A549 (cell line): ENCODE data around the gene ZSCAN12. TPM values are rescaled to one million over a fixed set of nuclear protein-coding genes. Genes with fewer than 3 reads are reported as not detected.

Experiments
- ATAC-seq, 2 experiments: fragments of 200-7000 bp in 1 of 2; fragments of >200 bp in 1 of 2; cut with Nextera tagmentation in 1 of 2; cut with Tn5 transposase in 1 of 2; 3 replicates each; pipeline versions ENCODE4 v1.8.0 to v1.9.1; 2018 to 2020; ENCODE audit warnings: mild to moderate bottlenecking in 1 of 2, moderate library complexity in 1 of 2
- CTCF ChIA-PET: fragments of 300-600 bp; sonication (Branson Sonifier 250); formaldehyde crosslinking; extraction: SDS; loops from one replicate; lab custom pipeline; 2021; ENCODE audit warnings: antibody characterized with exemption, inconsistent platforms; lab: Yijun Ruan, JAX
- POLR2A ChIA-PET: fragments of 350-600 bp; formaldehyde crosslinking; extraction: SDS; loops from one replicate; lab custom pipeline; 2021; ENCODE audit warnings: antibody characterized with exemption, inconsistent platforms; lab: Yijun Ruan, JAX
- DNase-seq, 2 experiments: peaks; one replicate each; pipeline versions ENCODE4 v3.0.0 to v3.0.0-alpha.2; 2011 to 2016; ENCODE audit warnings: low read depth in 1 of 2, low spot score in 1 of 2
- FAIRE-seq: peaks from 2 replicates; lab custom pipeline; 2011; peaks lifted over from hg19 to GRCh38; lab: Jason Lieb, UNC
- H3K27ac ChIP-seq, 2 experiments: fragments of >200 bp; sonication (Bioruptor Twin); formaldehyde crosslinking; 3 replicates each; pipeline ENCODE4 v1.5.1; 2016 to 2017
- H3K4me1 ChIP-seq: fragments of >200 bp; sonication (Bioruptor Twin); formaldehyde crosslinking; 3 replicates; pipeline ENCODE4 v1.6.1; 2016
- H3K4me2 ChIP-seq: fragments of >200 bp; sonication (Bioruptor Twin); formaldehyde crosslinking; 3 replicates; pipeline ENCODE4 v1.6.1; 2016
- H3K4me3 ChIP-seq: fragments of >200 bp; sonication (Bioruptor Twin); formaldehyde crosslinking; 3 replicates; pipeline ENCODE4 v1.5.1; 2016
- H3K9me3 ChIP-seq: fragments of >200 bp; sonication (Bioruptor Twin); formaldehyde crosslinking; 3 replicates; pipeline ENCODE4 v1.6.1; 2016
- CBX8 ChIP-seq: fragments of 200-600 bp; sonication (generic); IDR thresholded peaks from 2 replicates; pipeline ENCODE4 v1.6.1; 2016
- CEBPB ChIP-seq, 2 experiments: fragments of >200 bp in 1 of 2; sonication (Bioruptor Twin) in 1 of 2; formaldehyde crosslinking in 1 of 2; IDR thresholded peaks; 2 replicates each; pipeline ENCODE4 v1.6.1; 2012 to 2016
- EHMT2 ChIP-seq: fragments of 200-600 bp; sonication (generic); IDR thresholded peaks from 2 replicates; pipeline ENCODE4 v1.6.1; 2016; ENCODE audit warnings: antibody characterized with exemption, low read depth, mild to moderate bottlenecking, moderate library complexity
- FOSB ChIP-seq: fragments of 250-450 bp; sonication (Bioruptor Pico); IDR thresholded peaks from 2 replicates; pipeline ENCODE4 v1.5.0; 2020; ENCODE audit warnings: mild to moderate bottlenecking, moderate library complexity
- FOSL2 ChIP-seq, 2 experiments: fragments of 450-650 bp in 1 of 2; fragments of >200 bp in 1 of 2; sonication (Bioruptor Twin) in 1 of 2; formaldehyde crosslinking; IDR thresholded peaks; 2 replicates each; pipeline versions ENCODE4 v1.5.0 to v1.6.1; 2016 to 2020; ENCODE audit warnings: mild to moderate bottlenecking in 1 of 2, moderate library complexity in 1 of 2
- JUNB ChIP-seq: fragments of >200 bp; sonication (Bioruptor Twin); formaldehyde crosslinking; IDR thresholded peaks from 2 replicates; pipeline ENCODE4 v1.6.1; 2016
- MAFK ChIP-seq: fragments of 450-650 bp; IDR thresholded peaks from 2 replicates; pipeline ENCODE4 v1.6.1; 2014; ENCODE audit not compliant: partially characterized antibody
- RFX5 ChIP-seq: fragments of 450-650 bp; IDR thresholded peaks from 2 replicates; pipeline ENCODE4 v1.7.1; 2014; ENCODE audit warnings: antibody characterized with exemption, mild to moderate bottlenecking, moderate library complexity
- TP53 ChIP-seq: fragments of 250-450 bp; sonication (Bioruptor Pico); IDR thresholded peaks from 2 replicates; pipeline ENCODE4 v1.5.0; 2021; ENCODE audit warnings: mild to moderate bottlenecking, moderate library complexity
- WGBS: methylation state at CpG from one replicate; pipeline ENCODE4 v1.1.6; 2017; ENCODE audit errors: missing lambda C conversion rate; 5-methylcytosine and 5-hydroxymethylcytosine counted together
- polyA plus RNA-seq, 4 experiments: library from polyadenylated mRNA; depleted of rRNA in 3 of 4; stranded (reverse); fragments of >200 nt; fragmentation: RNase III in 1 of 4; extraction: RNeasy Plus Mini Kit Qiagen cat#74134 plus additional on column Dnase treatment in 1 of 4; gene quantifications; 2 replicates in 3 of 4; 3 replicates in 1 of 4; pipeline ENCODE4 v1.2.3, GENCODE V29; 2011 to 2017
- small RNA-seq, 6 experiments: library from RNA; depleted of rRNA; stranded (forward); fragments of <200 nt; gene quantifications; one replicate each; pipeline ENCODE3, GENCODE V24; 2012
- TF ChIP-seq, protein P1 (sequence below): fragments of >200 bp; sonication (Bioruptor Twin); formaldehyde crosslinking; IDR thresholded peaks from 3 replicates; pipeline ENCODE4 v1.6.1; 2016
- TF ChIP-seq, protein P2 (sequence below): fragments of 200-600 bp; sonication (generic); IDR thresholded peaks from 2 replicates; pipeline ENCODE4 v1.6.1; 2016; ENCODE audit warnings: antibody characterized with exemption, mild to moderate bottlenecking, moderate library complexity
- TF ChIP-seq, protein P3 (sequence below): IDR thresholded peaks from 2 replicates; pipeline ENCODE4 v1.6.1; 2012
- TF ChIP-seq, protein P4 (sequence below): fragments of 450-650 bp; IDR thresholded peaks from 2 replicates; pipeline ENCODE4 v1.6.1; 2014; ENCODE audit warnings: antibody characterized with exemption

The ZSCAN12 gene
- polyA plus RNA-seq, 2 of the 4 experiments (the other 2 are of a cell fraction) = 1.9 to 3.3 TPM

DNA sequence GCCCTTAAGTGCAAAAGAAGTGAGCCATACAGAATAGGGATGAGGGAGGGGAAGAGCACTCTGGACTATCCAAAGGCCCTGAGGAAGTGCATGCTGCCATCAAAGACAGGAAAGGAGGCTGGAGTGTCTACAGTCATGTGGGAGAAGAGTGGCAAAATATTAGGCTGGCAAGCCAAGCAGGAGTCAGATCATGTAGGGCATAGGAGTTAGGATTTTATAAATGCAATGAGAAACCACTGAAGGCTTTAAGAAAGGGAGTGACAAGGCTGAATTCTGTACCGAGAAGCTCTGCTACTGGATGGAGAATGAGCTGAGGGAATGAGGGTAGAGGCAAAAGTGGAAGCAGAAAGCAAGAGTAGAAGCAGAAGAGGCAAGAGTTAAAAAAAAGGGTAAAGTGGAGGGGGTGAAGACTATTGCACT lies 65.9 kb downstream of the ZSCAN12 start (continued):
- TF ChIP-seq, protein P1, sequence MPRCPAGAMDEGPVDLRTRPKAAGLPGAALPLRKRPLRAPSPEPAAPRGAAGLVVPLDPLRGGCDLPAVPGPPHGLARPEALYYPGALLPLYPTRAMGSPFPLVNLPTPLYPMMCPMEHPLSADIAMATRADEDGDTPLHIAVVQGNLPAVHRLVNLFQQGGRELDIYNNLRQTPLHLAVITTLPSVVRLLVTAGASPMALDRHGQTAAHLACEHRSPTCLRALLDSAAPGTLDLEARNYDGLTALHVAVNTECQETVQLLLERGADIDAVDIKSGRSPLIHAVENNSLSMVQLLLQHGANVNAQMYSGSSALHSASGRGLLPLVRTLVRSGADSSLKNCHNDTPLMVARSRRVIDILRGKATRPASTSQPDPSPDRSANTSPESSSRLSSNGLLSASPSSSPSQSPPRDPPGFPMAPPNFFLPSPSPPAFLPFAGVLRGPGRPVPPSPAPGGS = no peak

DNA sequence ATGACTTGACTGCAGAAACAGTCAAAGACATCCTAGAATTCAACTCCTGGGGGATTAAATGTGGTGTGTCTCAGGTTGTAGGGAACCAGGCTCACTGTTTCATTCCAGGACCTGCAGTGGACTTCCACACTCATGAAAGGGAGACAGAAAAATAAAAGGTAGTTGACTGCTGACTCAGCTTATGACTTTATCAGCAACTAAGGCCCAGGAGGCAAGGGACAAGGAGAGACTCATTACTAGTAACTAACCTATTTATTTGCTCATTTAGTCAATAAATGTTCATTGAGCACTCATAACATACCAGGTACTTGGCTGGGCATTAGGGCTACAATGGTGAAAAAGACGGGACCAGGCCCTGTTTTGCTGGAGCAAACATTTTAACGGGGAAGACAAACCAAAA lies 66.5 kb downstream of the ZSCAN12 start:
- no peak overlapping the region for H3K4me3 ChIP-seq
- no peak for DNase-seq
- ChIA-PET POLR2A (no interaction called here), CTCF (interaction anchor here (0.6 kb wide), 1 partner anchor 162 kb away, joined by 4 read pairs; no protein-coding TSS in a partner anchor)
- ATAC-seq = no peak
- H3K4me2 ChIP-seq = no peak overlapping the region
- no peaks in the 10 kb centered on the region for H3K9me3 ChIP-seq
- WGBS = 83% methylated on average over 2 of the region's 2 CpGs
- H3K4me1 ChIP-seq = peaks cover 6% of the 10 kb centered on the region; the same call in 1 of the 3 replicates
- TF ChIP-seq MAFK = peak; percentile 26
- TF ChIP-seq, protein P2, sequence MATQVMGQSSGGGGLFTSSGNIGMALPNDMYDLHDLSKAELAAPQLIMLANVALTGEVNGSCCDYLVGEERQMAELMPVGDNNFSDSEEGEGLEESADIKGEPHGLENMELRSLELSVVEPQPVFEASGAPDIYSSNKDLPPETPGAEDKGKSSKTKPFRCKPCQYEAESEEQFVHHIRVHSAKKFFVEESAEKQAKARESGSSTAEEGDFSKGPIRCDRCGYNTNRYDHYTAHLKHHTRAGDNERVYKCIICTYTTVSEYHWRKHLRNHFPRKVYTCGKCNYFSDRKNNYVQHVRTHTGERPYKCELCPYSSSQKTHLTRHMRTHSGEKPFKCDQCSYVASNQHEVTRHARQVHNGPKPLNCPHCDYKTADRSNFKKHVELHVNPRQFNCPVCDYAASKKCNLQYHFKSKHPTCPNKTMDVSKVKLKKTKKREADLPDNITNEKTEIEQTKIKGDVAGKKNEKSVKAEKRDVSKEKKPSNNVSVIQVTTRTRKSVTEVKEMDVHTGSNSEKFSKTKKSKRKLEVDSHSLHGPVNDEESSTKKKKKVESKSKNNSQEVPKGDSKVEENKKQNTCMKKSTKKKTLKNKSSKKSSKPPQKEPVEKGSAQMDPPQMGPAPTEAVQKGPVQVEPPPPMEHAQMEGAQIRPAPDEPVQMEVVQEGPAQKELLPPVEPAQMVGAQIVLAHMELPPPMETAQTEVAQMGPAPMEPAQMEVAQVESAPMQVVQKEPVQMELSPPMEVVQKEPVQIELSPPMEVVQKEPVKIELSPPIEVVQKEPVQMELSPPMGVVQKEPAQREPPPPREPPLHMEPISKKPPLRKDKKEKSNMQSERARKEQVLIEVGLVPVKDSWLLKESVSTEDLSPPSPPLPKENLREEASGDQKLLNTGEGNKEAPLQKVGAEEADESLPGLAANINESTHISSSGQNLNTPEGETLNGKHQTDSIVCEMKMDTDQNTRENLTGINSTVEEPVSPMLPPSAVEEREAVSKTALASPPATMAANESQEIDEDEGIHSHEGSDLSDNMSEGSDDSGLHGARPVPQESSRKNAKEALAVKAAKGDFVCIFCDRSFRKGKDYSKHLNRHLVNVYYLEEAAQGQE = no peak
- FAIRE-seq = no peak
- H3K27ac ChIP-seq = no peak overlapping the region

DNA sequence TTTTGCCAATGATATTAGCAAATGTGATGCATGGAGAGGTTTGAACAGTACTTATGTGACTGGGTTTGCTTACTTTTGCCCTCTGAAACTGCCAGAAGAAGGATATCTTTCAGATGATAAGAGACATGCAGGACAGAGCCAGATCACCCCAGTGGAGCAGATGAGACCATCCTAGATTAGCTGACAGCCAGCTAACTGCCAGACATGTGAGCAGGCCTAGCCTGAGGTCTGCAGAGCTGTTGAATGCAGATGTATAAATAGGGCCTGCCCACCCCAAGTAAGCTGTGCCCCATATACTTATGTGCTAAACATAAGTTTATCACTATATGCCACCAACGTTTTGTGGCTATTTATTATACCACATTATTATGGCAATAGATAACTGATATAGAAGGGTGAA lies 69.5 kb downstream of the ZSCAN12 start:
- TF ChIP-seq CBX8 (no peak), JUNB (no peak), EHMT2 (no peak), MAFK (no peak), FOSB (CRISPR knock-in tag) (no peak), TP53 (CRISPR knock-in tag) (no peak), RFX5 (no peak), CEBPB (IDR thresholded peaks at IDR 0.05) (no peak), FOSL2 (IDR thresholded peaks at IDR 0.05) (no peak), FOSL2 (CRISPR knock-in tag; IDR thresholded peaks at IDR 0.05) (no peak)
- TF ChIP-seq, protein P3, sequence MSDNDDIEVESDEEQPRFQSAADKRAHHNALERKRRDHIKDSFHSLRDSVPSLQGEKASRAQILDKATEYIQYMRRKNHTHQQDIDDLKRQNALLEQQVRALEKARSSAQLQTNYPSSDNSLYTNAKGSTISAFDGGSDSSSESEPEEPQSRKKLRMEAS = no peak
- TF ChIP-seq, protein P4, sequence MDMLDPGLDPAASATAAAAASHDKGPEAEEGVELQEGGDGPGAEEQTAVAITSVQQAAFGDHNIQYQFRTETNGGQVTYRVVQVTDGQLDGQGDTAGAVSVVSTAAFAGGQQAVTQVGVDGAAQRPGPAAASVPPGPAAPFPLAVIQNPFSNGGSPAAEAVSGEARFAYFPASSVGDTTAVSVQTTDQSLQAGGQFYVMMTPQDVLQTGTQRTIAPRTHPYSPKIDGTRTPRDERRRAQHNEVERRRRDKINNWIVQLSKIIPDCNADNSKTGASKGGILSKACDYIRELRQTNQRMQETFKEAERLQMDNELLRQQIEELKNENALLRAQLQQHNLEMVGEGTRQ = no peak
- TF ChIP-seq, protein P1 = no peak
- H3K9me3 ChIP-seq = peaks cover 21% of the 10 kb centered on the region
- CTCF ChIA-PET = interaction anchor here (1.1 kb wide), 1 partner anchor 26 kb away, joined by 3 read pairs; no protein-coding TSS in a partner anchor
- FAIRE-seq (no peak), DNase-seq (no peak), ATAC-seq (no peak)
- H3K4me3 ChIP-seq = no peak overlapping the region
- POLR2A ChIA-PET = interaction anchor here (0.5 kb wide), 1 partner anchor 106 kb away, joined by 7 read pairs; no protein-coding TSS in a partner anchor
- 12% methylated on average over 1 of the region's 1 CpG for WGBS
- H3K27ac ChIP-seq = no peak overlapping the region
- no peaks in the 10 kb centered on the region for H3K4me1 ChIP-seq
- H3K4me2 ChIP-seq = no peak overlapping the region

Small RNA genes within 50 kb of the gene (small RNA-seq; reads per million reads assigned to genes)
- gene RNU2-45P = 0 reads per million in 6 experiments

Other genes starting within 250 kb of the ZSCAN12 start
- gene ZSCAN9, start 174.5 kb downstream of the ZSCAN12 start, polyA plus RNA-seq (2011; rRNA removed) = 16.2 and 18.4 TPM in 2 replicates
- 7.2 to 8.1 TPM (median 7.7 TPM) in 3 replicates for gene ZSCAN9, start 174.5 kb downstream of the ZSCAN12 start, polyA plus RNA-seq (2017; fragmentation: RNase III; extraction: RNeasy Plus Mini Kit Qiagen cat#74134 plus additional on column Dnase treatment)
- 2.3 TPM in 2 replicates for gene ZKSCAN4, start 147.5 kb downstream of the ZSCAN12 start, polyA plus RNA-seq (2011; rRNA removed)
- gene ZKSCAN4, start 147.5 kb downstream of the ZSCAN12 start, polyA plus RNA-seq (2017; fragmentation: RNase III; extraction: RNeasy Plus Mini Kit Qiagen cat#74134 plus additional on column Dnase treatment) = 1.7 to 2.1 TPM (median 1.8 TPM) in 3 replicates
- not detected in 2 replicates for gene NKAPL, start 140.4 kb downstream of the ZSCAN12 start, polyA plus RNA-seq (2011; rRNA removed)
- gene NKAPL, start 140.4 kb downstream of the ZSCAN12 start, polyA plus RNA-seq (2017; fragmentation: RNase III; extraction: RNeasy Plus Mini Kit Qiagen cat#74134 plus additional on column Dnase treatment) = not detected in 3 replicates
- 10.1 and 11.2 TPM in 2 replicates for gene ZSCAN26, start 132.6 kb downstream of the ZSCAN12 start, polyA plus RNA-seq (2011; rRNA removed)
- 5.0 to 6.2 TPM (median 5.9 TPM) in 3 replicates for gene ZSCAN26, start 132.6 kb downstream of the ZSCAN12 start, polyA plus RNA-seq (2017; fragmentation: RNase III; extraction: RNeasy Plus Mini Kit Qiagen cat#74134 plus additional on column Dnase treatment)
- 5.2 and 7.0 TPM in 2 replicates for gene PGBD1, start 118.2 kb downstream of the ZSCAN12 start, polyA plus RNA-seq (2011; rRNA removed)
- gene PGBD1, start 118.2 kb downstream of the ZSCAN12 start, polyA plus RNA-seq (2017; fragmentation: RNase III; extraction: RNeasy Plus Mini Kit Qiagen cat#74134 plus additional on column Dnase treatment) = 3.7 to 4.1 TPM (median 3.7 TPM) in 3 replicates
- gene ZSCAN31, start 63.6 kb downstream of the ZSCAN12 start, polyA plus RNA-seq (2011; rRNA removed) = 4.0 and 4.8 TPM in 2 replicates
- gene ZSCAN31, start 63.6 kb downstream of the ZSCAN12 start, polyA plus RNA-seq (2017; fragmentation: RNase III; extraction: RNeasy Plus Mini Kit Qiagen cat#74134 plus additional on column Dnase treatment) = 3.0 to 3.6 TPM (median 3.1 TPM) in 3 replicates
- gene ZKSCAN3, start 49.8 kb downstream of the ZSCAN12 start, polyA plus RNA-seq (2011; rRNA removed) = 2.7 and 3.5 TPM in 2 replicates
- gene ZKSCAN3, start 49.8 kb downstream of the ZSCAN12 start, polyA plus RNA-seq (2017; fragmentation: RNase III; extraction: RNeasy Plus Mini Kit Qiagen cat#74134 plus additional on column Dnase treatment) = 1.5 to 1.6 TPM (median 1.6 TPM) in 3 replicates
- not detected in 2 replicates for gene ZSCAN23, start 43.7 kb upstream of the ZSCAN12 start, polyA plus RNA-seq (2011; rRNA removed)
- gene ZSCAN23, start 43.7 kb upstream of the ZSCAN12 start, polyA plus RNA-seq (2017; fragmentation: RNase III; extraction: RNeasy Plus Mini Kit Qiagen cat#74134 plus additional on column Dnase treatment) = not detected in 3 replicates
- gene GPX6, start 116.0 kb upstream of the ZSCAN12 start, polyA plus RNA-seq (2011; rRNA removed) = not detected in 2 replicates
- gene GPX6, start 116.0 kb upstream of the ZSCAN12 start, polyA plus RNA-seq (2017; fragmentation: RNase III; extraction: RNeasy Plus Mini Kit Qiagen cat#74134 plus additional on column Dnase treatment) = not detected in 3 replicates
- not detected in 2 replicates for gene GPX5, start 126.1 kb upstream of the ZSCAN12 start, polyA plus RNA-seq (2011; rRNA removed)
- gene GPX5, start 126.1 kb upstream of the ZSCAN12 start, polyA plus RNA-seq (2017; fragmentation: RNase III; extraction: RNeasy Plus Mini Kit Qiagen cat#74134 plus additional on column Dnase treatment) = not detected in 3 replicates